Measurements from ENCODE around the gene GCC1. TPM values are rescaled to one million over a fixed set of nuclear protein-coding genes. Genes with fewer than 3 reads are reported as not detected.

Gene GCC1
- total and polyA plus RNA-seq, 12 donors: 1.9 to 19.5 (median 16.4) TPM

GRCh38 chr7:127628445-127628844 is 43.0 kb upstream of the GCC1 start:
- no peak overlapping the region for H3K4me3 ChIP-seq
- H3K9me3 ChIP-seq (replicated peaks in 1 of 3): no peaks in the 10 kb centered on the region
- H3K27ac ChIP-seq: no peak overlapping the region
- H3K27me3 ChIP-seq: peaks cover 10% of the 10 kb centered on the region
- WGBS, 4 donors: 53 to 78% (median 73%) methylated on average over 3 of the region's 3 CpGs
- no peak for DNase-seq
- H3K4me1 ChIP-seq (replicated peaks in 1 of 2): no peaks in the 10 kb centered on the region
- TF ChIP-seq CTCF (IDR thresholded peaks at IDR 0.05): no peak
- no peak for TF ChIP-seq POLR2A (IDR thresholded peaks at IDR 0.05)
- no peaks in the 10 kb centered on the region for H3K36me3 ChIP-seq (replicated peaks in 1 of 2)
- intact Hi-C loops (cut with DNase I): no loop called here

- Histone ChIP-seq H3K9me3 (replicated peaks in 1 of 3) (no peaks in the 10 kb centered on the region), H3K4me3 (no peak overlapping the region), H3K27me3 (peaks cover 12% of the 10 kb centered on the region), H3K4me1 (replicated peaks in 1 of 2) (no peaks in the 10 kb centered on the region), H3K36me3 (replicated peaks in 1 of 2) (no peaks in the 10 kb centered on the region), H3K27ac (no peak overlapping the region)
- DNase-seq: no peak
- no peak for TF ChIP-seq CTCF (IDR thresholded peaks at IDR 0.05)
- TF ChIP-seq POLR2A (IDR thresholded peaks at IDR 0.05): no peak
- intact Hi-C loops (cut with DNase I): no loop called here
Measured at GRCh38 chr7:127625331-127625730, 39.9 kb upstream of the GCC1 start.

- DNase-seq: no peak
- Histone ChIP-seq H3K27ac (no peak overlapping the region), H3K4me1 (replicated peaks in 1 of 2) (no peaks in the 10 kb centered on the region), H3K36me3 (replicated peaks in 1 of 2) (no peaks in the 10 kb centered on the region), H3K4me3 (no peak overlapping the region), H3K27me3 (peaks cover 27% of the 10 kb centered on the region), H3K9me3 (replicated peaks in 1 of 3) (no peaks in the 10 kb centered on the region)
- 1 to 4% (median 2%) methylated on average over 22 to 24 of the region's 24 CpGs for WGBS, 4 donors
- no peak for TF ChIP-seq CTCF (IDR thresholded peaks at IDR 0.05)
- no peak for TF ChIP-seq POLR2A (IDR thresholded peaks at IDR 0.05)
- intact Hi-C loops (cut with DNase I): no loop called here
Measured at GRCh38 chr7:127620406-127621233, 35.2 kb upstream of the GCC1 start.

- Histone ChIP-seq H3K27ac (no peak overlapping the region), H3K36me3 (replicated peaks in 1 of 2) (no peaks in the 10 kb centered on the region), H3K4me1 (replicated peaks in 1 of 2) (no peaks in the 10 kb centered on the region), H3K27me3 (peaks cover 27% of the 10 kb centered on the region), H3K4me3 (no peak overlapping the region), H3K9me3 (replicated peaks in 1 of 3) (no peaks in the 10 kb centered on the region)
- TF ChIP-seq CTCF (IDR thresholded peaks at IDR 0.05) (no peak), POLR2A (IDR thresholded peaks at IDR 0.05) (no peak)
- intact Hi-C loops (cut with DNase I): no loop called here
- 5 to 39% (median 8%) methylated on average over 7 to 27 of the region's 27 CpGs for WGBS, 4 donors
- DNase-seq: no peak
Measured at GRCh38 chr7:127619681-127620405, 34.4 kb upstream of the GCC1 start.

Data from adrenal gland (tissue), 12 donors.